ENCODE data around the gene DEFB113. TPM values are rescaled to one million over a fixed set of nuclear protein-coding genes. Genes with fewer than 3 reads are reported as not detected.

The DEFB113 gene
- total RNA-seq, 4 donors from 2014 or later, result not detected

GRCh38 chr6:49986551-49986950, 17.1 kb upstream of the DEFB113 start:
- no peaks in the 10 kb centered on the region for H3K36me3 ChIP-seq
- H3K4me1 ChIP-seq, result no peaks in the 10 kb centered on the region
- no peak overlapping the region for H3K4me3 ChIP-seq
- H3K27me3 ChIP-seq, result no peaks in the 10 kb centered on the region
- no peak for DNase-seq
- TF ChIP-seq CTCF (IDR thresholded peaks at IDR 0.05) (no peak), POLR2A (IDR thresholded peaks at IDR 0.05) (no peak)
- H3K9me3 ChIP-seq, result no peaks in the 10 kb centered on the region
- H3K27ac ChIP-seq, result no peak overlapping the region

GRCh38 chr6:49982046-49982445, 12.6 kb upstream of the DEFB113 start:
- Histone ChIP-seq H3K9me3 (no peaks in the 10 kb centered on the region), H3K27me3 (no peaks in the 10 kb centered on the region), H3K36me3 (no peaks in the 10 kb centered on the region), H3K27ac (no peak overlapping the region), H3K4me1 (no peaks in the 10 kb centered on the region), H3K4me3 (no peak overlapping the region)
- no peak for TF ChIP-seq CTCF (IDR thresholded peaks at IDR 0.05)
- no peak for TF ChIP-seq POLR2A (IDR thresholded peaks at IDR 0.05)
- DNase-seq, result no peak

GRCh38 chr6:49980898-49981297, 11.5 kb upstream of the DEFB113 start:
- Histone ChIP-seq H3K4me1 (no peaks in the 10 kb centered on the region), H3K9me3 (no peaks in the 10 kb centered on the region), H3K4me3 (no peak overlapping the region), H3K27me3 (no peaks in the 10 kb centered on the region), H3K27ac (no peak overlapping the region), H3K36me3 (no peaks in the 10 kb centered on the region)
- DNase-seq, result no peak
- TF ChIP-seq POLR2A (IDR thresholded peaks at IDR 0.05) (no peak), CTCF (IDR thresholded peaks at IDR 0.05) (no peak)

GRCh38 chr6:49979584-49979983, 10.2 kb upstream of the DEFB113 start:
- H3K4me1 ChIP-seq, result no peaks in the 10 kb centered on the region

GRCh38 chr6:49978332-49979226, 9.2 kb upstream of the DEFB113 start:
- no peak overlapping the region for H3K27ac ChIP-seq
- no peaks in the 10 kb centered on the region for H3K4me1 ChIP-seq
- TF ChIP-seq CTCF (IDR thresholded peaks at IDR 0.05) (no peak), POLR2A (IDR thresholded peaks at IDR 0.05) (no peak)
- H3K9me3 ChIP-seq, result no peaks in the 10 kb centered on the region
- peak overlapping the region in 1 of 4 donors; percentile 27 for H3K4me3 ChIP-seq
- DNase-seq, result no peak
- no peaks in the 10 kb centered on the region for H3K36me3 ChIP-seq
- H3K27me3 ChIP-seq, result no peaks in the 10 kb centered on the region

More at GRCh38 chr6:49979584-49979983, 10.2 kb upstream of the DEFB113 start:
- Histone ChIP-seq H3K27ac (no peak overlapping the region), H3K9me3 (no peaks in the 10 kb centered on the region), H3K4me3 (no peak overlapping the region), H3K36me3 (no peaks in the 10 kb centered on the region), H3K27me3 (no peaks in the 10 kb centered on the region)
- DNase-seq, result no peak
- TF ChIP-seq CTCF (IDR thresholded peaks at IDR 0.05), result no peak
- TF ChIP-seq POLR2A (IDR thresholded peaks at IDR 0.05), result no peak
